ENCODE results near the gene PSME1.

- TF ChIP-seq, protein P1, sequence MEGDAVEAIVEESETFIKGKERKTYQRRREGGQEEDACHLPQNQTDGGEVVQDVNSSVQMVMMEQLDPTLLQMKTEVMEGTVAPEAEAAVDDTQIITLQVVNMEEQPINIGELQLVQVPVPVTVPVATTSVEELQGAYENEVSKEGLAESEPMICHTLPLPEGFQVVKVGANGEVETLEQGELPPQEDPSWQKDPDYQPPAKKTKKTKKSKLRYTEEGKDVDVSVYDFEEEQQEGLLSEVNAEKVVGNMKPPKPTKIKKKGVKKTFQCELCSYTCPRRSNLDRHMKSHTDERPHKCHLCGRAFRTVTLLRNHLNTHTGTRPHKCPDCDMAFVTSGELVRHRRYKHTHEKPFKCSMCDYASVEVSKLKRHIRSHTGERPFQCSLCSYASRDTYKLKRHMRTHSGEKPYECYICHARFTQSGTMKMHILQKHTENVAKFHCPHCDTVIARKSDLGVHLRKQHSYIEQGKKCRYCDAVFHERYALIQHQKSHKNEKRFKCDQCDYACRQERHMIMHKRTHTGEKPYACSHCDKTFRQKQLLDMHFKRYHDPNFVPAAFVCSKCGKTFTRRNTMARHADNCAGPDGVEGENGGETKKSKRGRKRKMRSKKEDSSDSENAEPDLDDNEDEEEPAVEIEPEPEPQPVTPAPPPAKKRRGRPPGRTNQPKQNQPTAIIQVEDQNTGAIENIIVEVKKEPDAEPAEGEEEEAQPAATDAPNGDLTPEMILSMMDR (conservative IDR thresholded peaks at IDR 0.05; ENCODE audit: low read length): no peak
- TF ChIP-seq EZH2phosphoT487 (IDR thresholded peaks at IDR 0.05; ENCODE audit: borderline replicate concordance): no peak
Measured at GRCh38 chr14:24160499-24160849, 24.5 kb downstream of the PSME1 start.

Measured in Loucy (cell line).